Upper lobe of left lung (tissue), 6 donors: Measurements from ENCODE around the gene EFNA2. TPM values are rescaled to one million over a fixed set of nuclear protein-coding genes. Genes with fewer than 3 reads are reported as not detected.
"Not testable (repeated sequence)": the region's sequence is repeated elsewhere in the genome, so short reads cannot be mapped to it uniquely, and the experiment has no call there.

Experiments
- ATAC-seq, 2 donors: fragments of 200-7000 bp; cut with Tn5 transposase; one replicate each; pipeline ENCODE4 v1.9.1; 2022; ENCODE audit warnings: mild to moderate bottlenecking in 2 of 2, moderate library complexity in 2 of 2; ENCODE audit not compliant: low FRiP score in 2 of 2
- DNase-seq, 2 donors: peaks; one replicate each; pipeline ENCODE4 v3.0.0-alpha.2; 2019 to 2020
- H3K27ac ChIP-seq, 4 donors: fragments of 200-600 bp; sonication (generic); one replicate each; pipeline ENCODE4 v1.5.1; 2016 to 2019
- H3K27me3 ChIP-seq, 4 donors: fragments of 200-600 bp; sonication (generic); one replicate each; pipeline ENCODE4 v1.5.1; 2017 to 2019
- H3K36me3 ChIP-seq, 4 donors: fragments of 200-600 bp; sonication (generic); one replicate each; pipeline ENCODE4 v1.5.1; 2016 to 2019
- H3K4me1 ChIP-seq, 4 donors: fragments of 200-600 bp; sonication (generic); one replicate each; pipeline ENCODE4 v1.5.1; 2018 to 2019
- H3K4me3 ChIP-seq, 4 donors: fragments of 200-600 bp; sonication (generic); one replicate each; pipeline ENCODE4 v1.5.1; 2017 to 2019; ENCODE audit warnings: mild to moderate bottlenecking in 2 of 4, moderate library complexity in 1 of 4
- H3K9me3 ChIP-seq, 4 donors: fragments of 200-600 bp; sonication (generic); one replicate each; pipeline ENCODE4 v1.5.1; 2018 to 2019
- CTCF ChIP-seq, 6 experiments: fragments of 450-650 bp in 4 of 6; fragments of 200-600 bp in 2 of 6; sonication (generic) in 2 of 6; IDR thresholded peaks; one replicate each; pipeline ENCODE4 v1.5.1; 2016 to 2019; ENCODE audit warnings: antibody characterized with exemption in 6 of 6
- EP300 ChIP-seq, 4 donors: sonication (generic); formaldehyde crosslinking; IDR thresholded peaks; one replicate each; pipeline ENCODE4 v1.5.1; 2017; ENCODE audit warnings: antibody characterized with exemption in 4 of 4, control low read depth in 2 of 4
- POLR2A ChIP-seq, 4 donors: fragments of 450-650 bp; IDR thresholded peaks; one replicate each; pipeline ENCODE4 v1.5.1; 2016 to 2017; ENCODE audit warnings: antibody characterized with exemption in 4 of 4, mild to moderate bottlenecking in 2 of 4
- POLR2AphosphoS5 ChIP-seq, 2 donors: sonication (generic); formaldehyde crosslinking; IDR thresholded peaks; one replicate each; pipeline ENCODE4 v1.5.1; 2017; ENCODE audit warnings: antibody characterized with exemption in 2 of 2
- WGBS, 2 donors: methylation state at CpG; one replicate each; pipeline ENCODE4 v1.1.5; 2017 to 2018; 5-methylcytosine and 5-hydroxymethylcytosine counted together
- total RNA-seq, 6 donors: library from RNA; depleted of rRNA in 4 of 6; stranded (reverse); fragments of >200 nt in 4 of 6; gene quantifications; one replicate each; pipeline versions ENCODE4 v1.1.0 to v1.2.1, GENCODE V29; 2016 to 2021
- donor health status: DM: no; HTN: no; CAD: no; lungs with moderate emphysema.
- donor health status: DM: no; HTN: yes; CAD: no; lungs with severe emphysema.

EFNA2 gene
- total RNA-seq, 6 donors from 2014 or later: not detected

GRCh38 chr19:1318678-1319471, 33.2 kb downstream of the EFNA2 start:
- no peak for TF ChIP-seq EP300 (IDR thresholded peaks at IDR 0.05)
- TF ChIP-seq POLR2AphosphoS5 (IDR thresholded peaks at IDR 0.05): no peak
- no peak for TF ChIP-seq POLR2A (IDR thresholded peaks at IDR 0.05)
- no peak for TF ChIP-seq CTCF (IDR thresholded peaks at IDR 0.05)
- ATAC-seq (no peak), DNase-seq (peak in 1 of 2 donors; percentile 80)
- Histone ChIP-seq H3K27ac (no peak overlapping the region), H3K9me3 (no peaks in the 10 kb centered on the region), H3K4me1 (peaks cover 6 to 10% (median 7%) of the 10 kb centered on the region in 4 donors), H3K4me3 (peak overlapping the region in 1 of 4 donors; percentile 17), H3K27me3 (peaks cover 0 to 36% (median 12%) of the 10 kb centered on the region in 4 donors), H3K36me3 (no peaks in the 10 kb centered on the region)
- WGBS, 2 donors: 42 to 53% methylated on average over 10 to 42 of the region's 46 CpGs

GRCh38 chr19:1320282-1320650, 34.6 kb downstream of the EFNA2 start:
- H3K4me1 ChIP-seq: peaks cover 13 to 19% (median 15%) of the 10 kb centered on the region in 4 donors
- H3K27me3 ChIP-seq: peaks cover 0 to 39% (median 18%) of the 10 kb centered on the region in 4 donors
- not testable (repeated sequence) for H3K9me3 ChIP-seq, H3K27ac ChIP-seq, H3K4me3 ChIP-seq, ATAC-seq, DNase-seq, H3K36me3 ChIP-seq
- 91% methylated on average over 3 of the region's 3 CpGs for WGBS, 2 donors

GRCh38 chr19:1321539-1321938, 35.9 kb downstream of the EFNA2 start:
- Histone ChIP-seq H3K36me3 (no peaks in the 10 kb centered on the region), H3K4me1 (peaks cover 7 to 12% (median 10%) of the 10 kb centered on the region in 4 donors), H3K27ac (no peak overlapping the region), H3K9me3 (no peaks in the 10 kb centered on the region), H3K4me3 (no peak overlapping the region), H3K27me3 (peaks cover 0 to 30% (median 9%) of the 10 kb centered on the region in 4 donors)
- 86 to 95% methylated on average over 4 to 9 of the region's 9 CpGs for WGBS, 2 donors
- no peak for TF ChIP-seq EP300 (IDR thresholded peaks at IDR 0.05)
- TF ChIP-seq CTCF (IDR thresholded peaks at IDR 0.05): no peak
- TF ChIP-seq POLR2AphosphoS5 (IDR thresholded peaks at IDR 0.05): no peak
- no peak for TF ChIP-seq POLR2A (IDR thresholded peaks at IDR 0.05)
- ATAC-seq (no peak), DNase-seq (no peak)

- TF ChIP-seq CTCF (IDR thresholded peaks at IDR 0.05) (no peak), POLR2A (IDR thresholded peaks at IDR 0.05) (no peak), EP300 (IDR thresholded peaks at IDR 0.05) (no peak), POLR2AphosphoS5 (IDR thresholded peaks at IDR 0.05) (no peak)
- Histone ChIP-seq H3K27ac (no peak overlapping the region), H3K4me1 (peaks cover 7 to 12% (median 10%) of the 10 kb centered on the region in 4 donors), H3K27me3 (peaks cover 2 to 25% (median 9%) of the 10 kb centered on the region in 4 donors), H3K9me3 (no peaks in the 10 kb centered on the region), H3K4me3 (no peak overlapping the region), H3K36me3 (no peaks in the 10 kb centered on the region)
- DNase-seq: peak in 1 of 2 donors; percentile 66
- WGBS, 2 donors: 78 to 90% methylated on average over 12 to 16 of the region's 16 CpGs
- ATAC-seq: no peak
These were observed 36.7 kb downstream of the EFNA2 start for GRCh38 chr19:1322198-1322981.

- Histone ChIP-seq H3K27ac (no peak overlapping the region), H3K27me3 (peaks cover 2 to 16% (median 7%) of the 10 kb centered on the region in 4 donors), H3K4me1 (peaks cover 7 to 12% (median 10%) of the 10 kb centered on the region in 4 donors), H3K36me3 (no peaks in the 10 kb centered on the region), H3K4me3 (peak overlapping the region in 3 of 4 donors; percentile 22 to 43 (median 33)), H3K9me3 (no peaks in the 10 kb centered on the region)
- whole genome bisulfite sequencing, 2 donors: 74 to 78% methylated on average over 12 of the region's 12 CpGs
- no peak for DNase-seq
- TF ChIP-seq POLR2A (IDR thresholded peaks at IDR 0.05) (no peak), POLR2AphosphoS5 (IDR thresholded peaks at IDR 0.05) (no peak), EP300 (IDR thresholded peaks at IDR 0.05) (no peak), CTCF (IDR thresholded peaks at IDR 0.05) (no peak)
- no peak for ATAC-seq
These were observed 38.7 kb downstream of the EFNA2 start for GRCh38 chr19:1324249-1324805.
